HG03139 (cell line): ENCODE results near the gene RITA1.

Experiments used
- ATAC-seq: cut with Tn5 transposase; IDR thresholded peaks from one replicate; pipeline ENCODE4 v1.9.1; 2021; ENCODE audit not compliant: unreplicated experiment

The RITA1 gene

DNA sequence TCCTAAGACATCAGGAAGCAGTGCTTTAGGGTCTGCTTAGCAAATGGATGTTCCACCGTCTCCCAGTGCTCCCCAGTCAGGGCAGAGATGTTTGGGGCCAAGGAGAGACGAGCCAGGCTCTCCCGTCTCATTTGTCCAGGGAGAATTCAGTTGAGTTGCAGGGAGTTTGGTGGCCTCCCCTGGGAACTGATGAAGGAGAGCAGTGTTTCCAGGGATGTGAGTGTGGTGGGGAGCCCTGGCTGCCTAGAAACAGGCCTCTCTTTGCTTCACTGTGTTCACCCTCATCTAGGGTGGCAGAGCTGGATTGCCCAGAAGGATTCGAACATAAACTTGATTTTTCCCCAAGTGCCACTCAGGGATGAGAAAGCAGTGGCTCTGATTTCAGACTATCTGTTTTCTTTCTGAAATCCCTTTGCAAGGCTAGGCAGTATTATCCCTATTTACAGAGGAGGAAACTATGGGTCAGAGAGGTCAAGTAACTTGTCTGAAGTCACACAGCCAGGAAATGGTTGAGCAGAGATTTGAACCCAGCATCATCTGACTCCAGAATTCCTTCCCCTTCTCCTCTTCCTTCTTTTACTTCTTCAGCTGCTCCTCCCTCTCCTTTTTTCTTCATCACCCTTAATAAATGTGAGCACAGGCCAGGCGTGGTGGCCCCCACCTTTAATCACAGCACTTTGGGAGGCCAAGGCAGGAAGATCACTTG, 42.3 kb downstream of the RITA1 start:
- ATAC-seq = no peak

DNA sequence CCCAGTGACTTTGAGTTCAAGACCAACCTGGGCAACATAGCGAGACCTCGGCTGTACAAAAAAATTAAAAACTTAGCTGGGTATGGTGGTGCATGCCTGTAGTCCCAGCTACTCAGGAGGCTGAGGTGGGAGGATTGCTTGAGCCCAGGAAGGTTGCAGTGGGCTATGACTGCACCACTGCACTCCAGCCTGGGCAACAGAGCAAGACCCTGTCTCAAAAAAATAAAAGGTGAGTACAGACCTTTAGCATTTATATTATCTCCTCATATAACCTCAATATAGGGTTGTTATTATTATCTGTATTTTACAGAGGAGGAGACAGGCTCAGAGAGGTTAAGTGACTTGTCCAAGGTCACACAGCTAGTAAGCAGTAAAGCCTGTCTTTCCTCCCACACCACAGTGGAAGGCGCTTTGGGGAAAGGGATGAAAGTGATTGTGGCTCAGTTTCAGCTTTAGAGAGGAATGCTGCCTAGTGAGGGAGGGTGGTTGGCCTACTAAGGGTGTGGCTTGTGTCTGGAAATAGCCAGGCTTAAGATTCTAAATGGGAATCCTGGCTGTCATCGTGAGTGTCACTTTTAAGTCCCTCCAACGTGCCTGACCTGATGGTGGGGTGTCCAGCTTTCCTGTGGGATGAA, 43.0 kb downstream of the RITA1 start:
- no peak for ATAC-seq

DNA sequence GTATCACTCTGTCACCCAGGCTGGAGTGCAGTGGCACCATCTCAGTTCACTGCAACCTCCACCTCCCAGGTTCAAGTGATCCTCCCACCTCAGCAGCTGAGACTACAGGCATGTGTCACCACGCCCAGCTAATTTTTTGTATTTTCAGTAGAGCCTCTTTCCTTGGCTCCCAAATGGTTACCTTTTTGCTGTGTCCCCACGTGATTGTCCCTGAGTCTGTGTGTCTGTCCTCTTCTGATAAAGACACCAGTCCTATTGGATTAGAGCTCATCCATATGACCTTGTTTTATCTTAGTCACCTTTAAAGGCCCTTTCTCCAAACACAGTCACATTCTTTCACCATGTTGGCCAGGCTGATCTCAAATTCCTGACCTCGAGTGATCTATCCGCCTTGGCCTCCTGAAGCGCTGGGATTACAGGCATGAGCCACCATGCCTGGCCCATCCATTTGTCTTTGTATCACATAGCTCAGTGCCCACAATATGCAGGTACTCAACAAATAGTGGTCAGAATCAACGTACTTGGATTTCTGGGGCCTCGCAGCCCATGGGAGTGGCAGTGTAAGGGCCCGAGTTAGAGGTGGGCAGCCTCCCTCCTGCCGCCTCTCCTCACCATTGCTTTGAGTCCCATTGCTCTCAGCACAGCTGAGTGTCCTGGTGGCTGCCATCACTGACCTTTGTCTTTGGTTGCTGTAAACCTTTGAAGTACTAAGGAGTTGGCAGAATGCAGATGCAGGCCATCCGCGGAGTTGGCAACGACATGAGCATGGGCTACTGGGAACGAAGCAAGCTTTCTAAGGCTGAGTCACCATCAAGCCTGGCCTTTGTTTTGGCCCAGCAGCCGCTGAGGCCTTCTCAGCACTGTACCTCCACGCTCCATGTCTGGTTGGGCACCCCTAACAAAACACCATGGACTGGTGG, 45.1 kb downstream of the RITA1 start:
- peak; percentile 0 for ATAC-seq

DNA sequence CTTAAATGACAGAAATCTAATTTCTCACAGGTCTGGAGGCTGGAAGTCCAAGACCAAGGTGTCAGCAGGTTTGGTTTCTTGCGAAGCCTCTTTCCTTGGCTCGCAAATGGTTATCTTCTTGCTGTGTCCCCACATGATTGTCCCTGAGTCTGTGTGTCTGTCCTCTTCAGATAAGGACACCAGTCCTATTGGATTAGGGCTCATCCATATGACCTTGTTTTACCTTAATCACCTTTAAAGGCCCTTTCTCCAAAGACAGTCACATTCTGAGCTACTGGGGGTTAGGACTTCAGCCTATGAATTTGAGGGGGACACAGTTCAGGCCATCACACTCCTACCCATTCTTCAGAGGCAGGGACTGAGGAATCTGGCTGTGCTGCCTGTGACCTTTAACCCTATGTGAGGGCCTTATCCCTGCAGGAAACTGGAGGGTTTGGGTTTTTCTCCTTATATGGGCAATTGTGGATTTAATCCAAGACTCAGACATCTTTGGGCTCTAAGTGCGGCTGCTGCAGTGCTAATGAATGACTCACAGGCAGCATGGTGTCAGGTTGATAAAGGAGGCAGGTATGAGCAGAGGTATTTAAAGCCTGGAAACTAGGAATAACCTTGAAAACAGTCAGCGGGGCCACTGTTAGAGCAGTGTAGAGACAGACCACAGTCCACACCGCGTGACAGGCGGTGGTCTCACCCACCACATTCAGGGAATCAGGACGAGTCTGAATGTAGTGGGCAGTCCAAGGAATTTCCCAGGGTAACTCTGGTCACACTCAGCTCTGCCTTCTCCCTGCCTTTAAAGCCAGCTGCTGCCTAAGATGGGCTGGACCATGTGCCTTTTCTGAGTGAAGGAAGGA, 45.9 kb downstream of the RITA1 start:
- ATAC-seq = no peak

DNA sequence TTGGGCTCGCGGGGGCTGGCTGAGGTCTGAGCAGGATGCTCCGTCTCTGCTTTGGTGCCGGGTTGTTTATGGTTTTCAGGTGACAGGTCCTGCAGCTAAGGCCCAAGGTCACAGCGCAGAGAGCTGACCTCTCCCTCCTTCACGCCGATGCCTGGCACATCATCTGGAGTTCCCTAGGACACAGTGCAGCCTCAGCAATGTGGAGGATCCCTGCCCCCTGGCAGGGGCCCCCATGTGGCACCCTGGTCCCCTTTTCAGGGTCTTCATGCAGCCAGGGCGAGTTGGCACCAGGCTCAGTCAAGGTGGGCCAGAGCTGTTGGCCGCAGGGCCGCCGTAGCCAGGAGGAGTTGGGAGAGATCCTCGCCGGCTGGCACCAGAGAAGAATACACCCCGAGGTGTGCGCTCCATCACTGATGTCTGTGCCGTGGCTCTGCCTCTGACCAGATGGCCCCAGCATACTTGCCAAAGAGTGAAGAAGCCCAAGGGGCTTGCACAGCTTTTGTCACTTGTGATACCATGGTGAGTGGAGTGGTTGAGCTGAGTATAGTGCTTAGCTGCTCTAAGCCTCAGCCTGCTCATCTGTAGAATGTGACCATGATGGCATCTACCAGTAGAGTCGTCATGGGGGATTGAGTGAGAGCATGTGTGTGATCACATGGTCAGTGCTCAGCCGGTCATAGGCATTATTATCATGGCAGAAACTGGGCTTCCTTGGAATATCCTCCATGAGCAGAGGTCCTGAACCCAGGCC, 46.7 kb downstream of the RITA1 start:
- no peak for ATAC-seq

DNA sequence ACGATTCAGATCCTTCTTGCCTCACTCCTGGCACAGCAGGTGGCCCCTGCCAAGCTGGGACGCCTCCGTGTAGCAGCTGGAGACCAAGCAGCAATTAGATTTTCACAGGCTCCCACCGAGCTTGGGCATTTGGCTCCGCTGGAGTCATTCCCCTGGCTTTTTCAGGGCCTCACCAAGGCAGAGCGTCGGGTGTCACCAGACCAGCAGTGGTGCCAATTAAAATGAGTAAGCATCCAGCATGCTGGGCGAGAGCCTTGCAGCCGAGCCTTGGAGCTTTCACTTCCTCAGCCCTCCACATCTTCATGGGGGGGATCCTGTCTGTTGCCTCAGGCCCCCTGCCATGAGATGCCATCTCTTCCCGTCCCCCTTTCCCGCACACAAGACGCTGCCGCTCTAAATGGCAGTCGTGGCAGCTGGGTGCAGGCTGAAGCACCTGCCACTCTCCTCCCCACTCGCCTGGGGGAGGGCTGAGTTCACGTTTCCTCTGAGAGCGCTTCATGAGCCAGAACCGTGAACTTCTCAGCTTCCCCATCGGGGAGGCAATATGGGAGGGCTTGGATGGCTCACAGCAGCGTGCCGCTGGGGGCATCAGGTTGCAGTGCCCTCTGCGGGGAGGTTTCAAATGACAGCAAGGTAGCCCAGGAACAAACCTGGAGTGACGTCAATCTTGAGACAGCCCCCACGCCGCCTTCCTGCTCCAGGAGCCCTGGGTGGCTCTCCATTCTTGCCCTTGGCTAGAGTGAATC, 47.5 kb downstream of the RITA1 start:
- peak; percentile 57 for ATAC-seq

DNA sequence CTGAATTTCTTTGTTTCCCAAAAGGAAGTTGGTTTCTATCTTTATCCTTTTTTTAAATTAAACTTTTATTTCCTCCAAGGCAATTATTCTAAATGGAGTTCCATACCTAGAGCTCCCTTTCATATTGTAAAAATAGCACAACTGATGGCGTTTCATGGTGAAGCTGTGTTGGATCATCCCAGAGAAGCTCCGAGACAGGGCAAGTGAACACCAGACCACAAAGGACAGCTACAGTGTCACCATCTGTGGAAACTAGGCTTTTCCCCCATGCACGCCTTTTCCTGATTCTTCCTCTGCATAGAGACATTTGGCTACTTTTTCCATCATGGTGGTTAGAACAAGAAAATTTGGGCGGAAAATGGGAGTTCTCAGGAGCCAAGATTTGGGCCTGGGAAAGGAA, 48.4 kb downstream of the RITA1 start:
- no peak for ATAC-seq

DNA sequence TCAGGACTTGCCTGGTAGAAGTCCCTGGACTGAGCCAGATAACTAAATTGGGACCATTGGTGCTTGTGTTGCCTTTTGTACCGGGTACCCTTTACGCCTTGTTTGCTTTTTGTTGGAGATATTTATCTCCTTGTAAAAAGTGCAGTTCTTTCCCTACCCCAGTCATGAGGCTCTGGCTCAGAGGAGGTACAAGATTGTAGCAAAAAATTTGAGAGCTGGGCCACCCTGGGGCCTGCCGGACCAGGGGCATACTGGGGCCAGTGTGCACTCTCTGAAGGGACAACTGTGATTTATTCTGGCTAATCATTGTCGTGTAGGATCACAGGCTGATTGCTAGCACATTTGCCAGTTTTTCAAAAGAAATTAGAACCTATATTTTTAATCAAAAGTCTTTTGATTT, 49.0 kb downstream of the RITA1 start:
- ATAC-seq = no peak

DNA sequence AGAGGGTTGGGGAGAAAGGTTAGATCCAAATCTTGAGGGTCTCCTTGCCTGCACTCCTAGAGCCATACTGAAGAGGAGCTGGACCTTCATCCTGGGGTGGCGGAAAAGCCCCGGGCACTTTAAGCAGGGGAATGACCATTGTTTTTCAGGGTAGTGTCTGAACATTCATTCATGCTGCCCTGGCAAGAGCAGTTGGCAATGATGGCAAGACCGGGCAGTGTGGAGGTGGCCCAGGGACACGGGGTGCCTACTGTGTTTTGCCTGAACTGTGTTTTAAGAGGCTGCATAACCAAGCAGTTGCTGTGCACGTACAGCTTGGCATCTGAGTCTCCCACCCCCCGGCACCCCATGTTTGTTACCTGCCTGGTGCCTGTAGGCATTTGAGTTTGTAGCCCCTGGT, 50.5 kb downstream of the RITA1 start:
- no peak for ATAC-seq

DNA sequence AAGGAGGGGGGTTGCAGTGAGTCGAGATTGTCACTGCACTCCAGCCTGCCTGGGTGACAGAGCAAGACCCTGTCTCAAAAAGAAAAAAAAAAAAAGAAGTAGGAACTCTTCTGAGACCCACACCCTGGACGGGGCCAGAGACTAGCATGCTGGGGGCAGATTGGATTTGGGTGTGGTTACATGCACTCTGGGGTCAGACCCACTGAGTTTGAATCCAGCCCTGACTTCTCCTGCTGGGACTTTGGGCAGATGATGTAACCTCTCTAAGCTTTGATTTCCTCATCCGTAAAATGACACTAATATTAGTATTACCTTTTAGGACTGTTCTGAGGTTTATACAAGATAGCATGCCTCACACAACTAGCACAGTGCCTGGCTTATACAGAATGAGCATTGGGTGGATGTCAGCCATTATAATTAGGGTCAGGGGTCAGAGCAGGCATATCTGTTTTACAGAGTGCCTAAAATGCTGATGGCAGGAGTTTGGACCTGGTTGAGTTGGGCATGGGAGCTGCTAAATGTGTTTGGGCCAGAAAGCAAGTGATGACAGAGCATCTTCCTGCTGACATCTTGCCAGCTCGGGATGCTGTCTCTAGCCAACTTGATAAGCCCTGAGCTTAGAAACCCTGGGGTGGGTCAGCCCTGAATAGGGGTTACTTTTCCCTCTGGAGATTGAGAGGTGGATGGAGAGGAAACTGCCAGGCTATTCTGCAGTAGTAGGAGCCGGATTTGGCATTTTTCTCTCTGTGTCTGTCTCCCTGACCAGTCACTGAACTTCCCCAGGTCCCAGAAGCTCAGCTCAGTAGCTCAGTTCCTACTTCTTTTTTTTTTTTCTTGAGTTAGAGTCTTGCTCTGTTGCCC, 51.2 kb downstream of the RITA1 start:
- no peak for ATAC-seq

DNA sequence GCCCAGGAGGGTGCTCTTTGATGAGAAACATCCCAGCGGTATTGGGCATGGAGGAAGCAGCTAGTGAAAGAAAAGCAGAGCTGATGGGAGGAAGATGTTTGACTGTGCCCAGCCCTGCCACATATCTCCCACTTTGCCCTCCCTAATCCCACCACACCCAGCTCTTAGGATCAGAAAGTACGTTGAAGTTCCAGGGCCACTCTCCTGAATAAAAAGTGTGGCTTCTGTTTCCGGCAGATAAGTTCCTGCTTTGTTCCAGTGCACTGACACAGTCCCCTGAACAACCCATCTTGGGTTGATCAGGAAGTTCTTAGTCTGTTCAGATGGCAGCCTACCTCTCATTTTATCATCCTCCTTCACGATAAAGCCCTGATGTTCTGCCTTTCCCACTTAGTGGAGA, 52.2 kb downstream of the RITA1 start:
- ATAC-seq = no peak

DNA sequence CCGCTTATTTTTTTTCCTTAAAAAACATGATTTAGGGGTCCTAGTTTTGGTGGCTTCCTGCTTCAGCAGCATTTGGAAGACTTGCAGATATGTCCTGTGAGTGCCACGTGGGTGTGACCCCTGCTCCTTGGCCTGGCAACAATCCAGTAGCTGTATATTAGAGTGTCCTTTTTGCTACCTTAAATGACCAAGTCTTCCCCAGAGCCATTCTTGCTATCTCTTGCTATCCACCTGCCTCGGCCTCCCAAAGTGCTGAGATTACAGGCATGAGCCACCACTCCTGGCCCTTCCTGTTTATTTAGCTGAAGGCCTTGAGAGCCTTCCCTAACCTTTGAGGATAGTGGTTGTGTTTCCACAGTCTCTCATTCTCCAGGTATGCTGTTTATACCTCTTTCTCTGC, 52.8 kb downstream of the RITA1 start:
- no peak for ATAC-seq

DNA sequence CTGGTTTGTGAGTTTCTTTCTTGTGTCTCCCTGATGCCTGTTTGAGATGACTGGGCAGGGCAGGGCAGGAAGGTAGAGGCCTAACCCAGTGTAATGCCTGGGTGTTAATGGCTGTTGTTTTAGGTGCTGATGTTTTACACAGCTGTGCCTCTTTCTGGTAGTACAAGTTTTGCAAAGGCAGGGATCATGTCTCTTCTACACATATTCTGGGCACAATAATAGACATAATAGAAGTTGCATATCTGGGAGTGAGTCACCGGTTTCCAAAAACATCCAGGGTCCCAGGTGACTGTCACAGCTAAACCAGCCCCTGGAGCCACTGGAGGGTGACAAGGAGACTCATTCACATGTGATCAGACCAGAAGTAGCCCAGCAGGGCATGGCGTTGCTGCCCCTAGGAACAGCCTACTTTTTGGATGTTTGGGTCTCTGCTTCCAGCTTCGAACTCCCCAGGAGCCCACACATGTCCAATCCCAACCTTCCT, 53.8 kb downstream of the RITA1 start:
- ATAC-seq = no peak

DNA sequence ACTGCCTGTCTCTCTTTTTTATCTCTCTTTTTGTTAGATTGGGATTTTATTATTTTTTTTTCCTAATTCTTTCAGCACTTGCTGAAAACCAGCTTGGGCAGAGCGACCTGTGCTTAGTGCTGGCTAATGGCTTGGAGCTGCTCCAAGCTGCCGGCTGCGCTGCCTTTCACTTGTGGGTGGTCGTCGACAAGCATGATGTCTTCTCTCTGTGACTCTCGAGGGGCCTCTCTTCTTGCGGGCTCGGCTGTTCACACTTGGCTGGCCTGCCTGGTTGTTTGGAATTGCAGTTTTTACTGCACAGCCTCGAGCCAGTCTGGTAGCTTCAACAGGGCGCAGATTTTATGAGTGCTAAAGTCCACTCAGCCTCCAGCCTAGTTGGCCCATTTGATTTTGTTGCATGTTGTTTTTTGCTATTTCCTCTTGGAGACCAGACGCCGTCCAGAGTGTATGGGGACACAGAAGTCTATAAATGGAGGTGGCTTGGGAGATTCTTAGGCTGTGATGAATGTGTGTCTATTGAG, 54.4 kb downstream of the RITA1 start:
- ATAC-seq = no peak

DNA sequence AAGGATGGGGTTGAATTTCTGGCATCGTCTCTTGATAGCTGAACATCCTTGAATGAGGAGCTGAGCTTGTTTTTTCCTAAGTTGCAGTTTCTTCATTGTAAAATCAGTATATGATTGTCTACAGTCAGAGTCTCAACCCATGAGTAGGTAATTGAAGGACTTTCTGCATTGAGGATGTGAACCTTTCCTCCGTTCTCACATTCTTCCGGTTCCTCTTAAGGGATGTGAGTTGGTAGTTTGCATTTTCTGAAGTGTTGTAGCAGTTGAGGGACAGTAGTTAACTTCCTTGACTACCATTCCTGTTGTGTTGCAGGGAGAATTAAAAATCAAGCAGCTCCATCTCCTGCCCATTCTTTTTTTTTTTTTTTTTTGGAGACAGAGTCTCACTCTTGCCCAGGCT, 54.9 kb downstream of the RITA1 start:
- ATAC-seq = peak; percentile 57

DNA sequence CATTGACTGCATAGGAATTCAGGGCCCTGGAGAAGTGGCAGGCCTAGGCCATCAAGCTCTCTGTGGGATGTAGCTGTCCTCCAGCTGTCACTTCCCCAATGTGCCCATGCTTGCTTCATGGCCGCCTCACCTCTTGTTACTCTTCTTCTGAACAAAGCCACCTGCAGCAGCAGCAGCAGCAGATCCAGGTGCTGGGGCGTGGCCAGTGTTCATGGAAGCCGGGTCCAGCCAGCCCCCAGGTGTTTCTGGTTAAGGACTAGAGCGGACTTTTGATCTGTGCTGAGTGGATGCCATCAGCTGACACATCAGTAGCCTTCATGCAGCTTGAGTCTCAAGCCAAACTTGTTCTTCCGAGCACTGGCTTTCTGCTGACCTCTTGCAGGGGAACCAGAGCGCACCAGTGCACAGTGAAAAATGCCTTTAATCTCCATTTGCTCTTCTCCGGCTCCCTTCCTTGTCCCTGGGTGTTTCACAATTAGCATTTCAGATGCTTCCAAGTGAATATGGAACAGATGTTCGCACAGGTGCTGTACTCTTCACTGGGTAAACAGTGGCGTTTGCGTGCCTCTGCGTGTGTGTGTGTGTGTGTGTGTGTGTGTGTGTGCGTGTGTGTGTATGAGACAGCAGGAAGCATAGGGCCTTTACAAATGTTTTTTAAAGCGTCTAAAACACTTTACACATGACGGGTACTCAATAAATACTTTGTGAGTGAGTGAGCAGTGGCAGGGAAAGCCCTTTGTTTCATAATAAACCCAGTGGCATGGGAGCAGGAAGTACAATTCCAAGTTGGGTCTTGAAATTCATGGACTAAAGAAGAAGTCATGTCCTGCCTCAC, 55.9 kb downstream of the RITA1 start:
- ATAC-seq = no peak
